NB4 (cell line): ENCODE results near the gene AFAP1L2.

Source experiments
- MYC ChIP-seq: IDR thresholded peaks from 2 replicates; pipeline ENCODE4 v1.6.1; 2011; ENCODE audit warnings: low read depth, low read length
- POLR2A ChIP-seq: IDR thresholded peaks from 2 replicates; pipeline ENCODE4 v1.6.1; 2011; ENCODE audit warnings: mild to moderate bottlenecking; ENCODE audit not compliant: insufficient read length; ENCODE audit errors: extremely low read depth
- TF ChIP-seq, protein P1 (sequence below): IDR thresholded peaks from one replicate; pipeline ENCODE4 v1.5.1; 2012; ENCODE audit warnings: low read depth, low read length
- TF ChIP-seq, protein P2 (sequence below): IDR thresholded peaks from 2 replicates; pipeline ENCODE4 v1.6.1; 2011; ENCODE audit warnings: low read depth, low read length

DNA sequence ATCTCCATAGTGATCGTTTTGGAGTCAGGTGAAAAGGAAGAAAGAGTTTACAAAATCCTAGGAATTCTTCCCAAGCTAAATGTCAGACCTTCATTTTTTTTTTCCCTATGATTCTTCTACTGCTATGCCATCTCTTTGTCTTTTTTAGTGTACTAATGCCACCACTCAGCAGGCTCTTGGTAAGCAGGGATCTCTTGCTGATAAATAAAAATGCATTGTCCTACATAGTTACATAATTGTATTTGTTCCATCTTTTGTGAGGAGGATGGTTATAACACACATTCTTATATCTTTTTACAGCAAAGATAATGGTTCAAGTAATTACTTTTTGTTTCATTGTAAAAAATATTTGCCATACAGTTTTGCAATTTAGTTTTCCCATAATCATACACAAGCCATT lies 36.8 kb upstream of the AFAP1L2 start:
- TF ChIP-seq, protein P1, sequence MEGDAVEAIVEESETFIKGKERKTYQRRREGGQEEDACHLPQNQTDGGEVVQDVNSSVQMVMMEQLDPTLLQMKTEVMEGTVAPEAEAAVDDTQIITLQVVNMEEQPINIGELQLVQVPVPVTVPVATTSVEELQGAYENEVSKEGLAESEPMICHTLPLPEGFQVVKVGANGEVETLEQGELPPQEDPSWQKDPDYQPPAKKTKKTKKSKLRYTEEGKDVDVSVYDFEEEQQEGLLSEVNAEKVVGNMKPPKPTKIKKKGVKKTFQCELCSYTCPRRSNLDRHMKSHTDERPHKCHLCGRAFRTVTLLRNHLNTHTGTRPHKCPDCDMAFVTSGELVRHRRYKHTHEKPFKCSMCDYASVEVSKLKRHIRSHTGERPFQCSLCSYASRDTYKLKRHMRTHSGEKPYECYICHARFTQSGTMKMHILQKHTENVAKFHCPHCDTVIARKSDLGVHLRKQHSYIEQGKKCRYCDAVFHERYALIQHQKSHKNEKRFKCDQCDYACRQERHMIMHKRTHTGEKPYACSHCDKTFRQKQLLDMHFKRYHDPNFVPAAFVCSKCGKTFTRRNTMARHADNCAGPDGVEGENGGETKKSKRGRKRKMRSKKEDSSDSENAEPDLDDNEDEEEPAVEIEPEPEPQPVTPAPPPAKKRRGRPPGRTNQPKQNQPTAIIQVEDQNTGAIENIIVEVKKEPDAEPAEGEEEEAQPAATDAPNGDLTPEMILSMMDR, result no peak
- TF ChIP-seq POLR2A, result no peak
- no peak for TF ChIP-seq MYC
- TF ChIP-seq, protein P2, sequence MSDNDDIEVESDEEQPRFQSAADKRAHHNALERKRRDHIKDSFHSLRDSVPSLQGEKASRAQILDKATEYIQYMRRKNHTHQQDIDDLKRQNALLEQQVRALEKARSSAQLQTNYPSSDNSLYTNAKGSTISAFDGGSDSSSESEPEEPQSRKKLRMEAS, result no peak
